Mesenchymal stem cell (in vitro differentiated cells and primary cell): Measurements from ENCODE around the gene ADD1.

ENCODE experiments used
- DNase-seq: peaks from one replicate; pipeline ENCODE4 v3.0.0-alpha.2; 2013
- H2AFZ ChIP-seq: one replicate; pipeline ENCODE4 v1.6.1; 2013; ENCODE audit warnings: low read depth, mild to moderate bottlenecking, control low read depth, inconsistent platforms, low read length, moderate library complexity
- H2AK5ac ChIP-seq: 2 replicates; pipeline ENCODE4 v1.6.1; 2013; ENCODE audit warnings: low read length, moderate library complexity, mild to moderate bottlenecking, inconsistent platforms; ENCODE audit not compliant: severe bottlenecking
- H2BK120ac ChIP-seq: one replicate; pipeline ENCODE4 v1.6.1; 2013; ENCODE audit warnings: low read depth, mild to moderate bottlenecking, inconsistent platforms, low read length, moderate library complexity
- H2BK12ac ChIP-seq, 2 experiments: one replicate each; pipeline ENCODE4 v1.6.1; 2013; ENCODE audit warnings: inconsistent platforms in 2 of 2, low read length in 2 of 2, mild to moderate bottlenecking in 2 of 2, moderate library complexity in 2 of 2, control low read depth in 1 of 2
- H2BK15ac ChIP-seq: one replicate; pipeline ENCODE4 v1.6.1; 2013; ENCODE audit warnings: mild to moderate bottlenecking, low read depth, inconsistent platforms; ENCODE audit not compliant: poor library complexity, severe bottlenecking
- H2BK5ac ChIP-seq: 2 replicates; pipeline ENCODE4 v1.6.1; 2013; ENCODE audit warnings: low read depth, mild to moderate bottlenecking, low read length, control low read depth, inconsistent platforms; ENCODE audit not compliant: poor library complexity, severe bottlenecking
- H3K14ac ChIP-seq, 2 experiments: one replicate each; pipeline ENCODE4 v1.6.1; 2013; ENCODE audit warnings: inconsistent platforms in 2 of 2, low read length in 2 of 2, control low read depth in 1 of 2, mild to moderate bottlenecking in 1 of 2, moderate library complexity in 1 of 2
- H3K18ac ChIP-seq, 2 experiments: one replicate each; pipeline ENCODE4 v1.6.1; 2013; ENCODE audit warnings: inconsistent platforms in 2 of 2, low read length in 2 of 2, control low read depth in 1 of 2, low read depth in 1 of 2, mild to moderate bottlenecking in 1 of 2
- H3K23ac ChIP-seq, 2 experiments: one replicate each; pipeline ENCODE4 v1.6.1; 2013; ENCODE audit warnings: inconsistent platforms in 2 of 2, low read length in 2 of 2, mild to moderate bottlenecking in 2 of 2, moderate library complexity in 2 of 2, control low read depth in 1 of 2
- H3K27ac ChIP-seq: 2 replicates; pipeline ENCODE4 v1.5.1; 2013; ENCODE audit warnings: mild to moderate bottlenecking, moderate library complexity, low read length, control low read depth, inconsistent platforms; ENCODE audit not compliant: poor library complexity, severe bottlenecking
- H3K27me3 ChIP-seq, 2 experiments: 2 replicates each; pipeline versions ENCODE4 v1.6.1 to v1.7.0; 2013; ENCODE audit warnings: low read length in 2 of 2, mild to moderate bottlenecking in 2 of 2, moderate library complexity in 2 of 2, control low read depth in 1 of 2, inconsistent platforms in 1 of 2; ENCODE audit not compliant: control insufficient read depth in 1 of 2, insufficient read depth in 1 of 2
- H3K36me3 ChIP-seq, 2 experiments: 2 replicates each; pipeline versions ENCODE4 v1.6.1 to v1.7.0; 2013; ENCODE audit warnings: low read length in 2 of 2, control low read depth in 1 of 2, inconsistent platforms in 1 of 2, low read depth in 1 of 2, mild to moderate bottlenecking in 1 of 2; ENCODE audit not compliant: insufficient read depth in 2 of 2, control insufficient read depth in 1 of 2
- H3K4ac ChIP-seq, 2 experiments: one replicate each; pipeline ENCODE4 v1.6.1; 2013; ENCODE audit warnings: inconsistent platforms in 2 of 2, low read length in 2 of 2, mild to moderate bottlenecking in 2 of 2, moderate library complexity in 2 of 2, control low read depth in 1 of 2, low read depth in 1 of 2
- H3K4me1 ChIP-seq: 2 replicates; pipeline ENCODE4 v1.6.1; 2013; ENCODE audit warnings: low read depth, low read length, control low read depth; ENCODE audit not compliant: control insufficient read depth, insufficient read depth
- H3K4me2 ChIP-seq: 2 replicates; pipeline ENCODE4 v1.6.1; 2013; ENCODE audit warnings: low read length, mild to moderate bottlenecking, inconsistent platforms; ENCODE audit not compliant: poor library complexity, severe bottlenecking
- H3K4me3 ChIP-seq, 2 experiments: 2 replicates each; pipeline versions ENCODE4 v1.5.1 to v1.7.0; 2013; ENCODE audit warnings: low read length in 2 of 2, mild to moderate bottlenecking in 2 of 2, control low read depth in 1 of 2, low read depth in 1 of 2; ENCODE audit not compliant: insufficient read depth in 1 of 2
- H3K79me1 ChIP-seq: replicated peaks from 2 replicates; pipeline ENCODE4 v1.6.1; 2013; ENCODE audit warnings: mild to moderate bottlenecking, control low read depth, low read length, inconsistent platforms; ENCODE audit not compliant: poor library complexity, severe bottlenecking
- H3K9ac ChIP-seq: 2 replicates; pipeline ENCODE4 v1.7.0; 2013; ENCODE audit warnings: mild to moderate bottlenecking, low read length, moderate library complexity
- H3K9me3 ChIP-seq: 2 replicates; pipeline ENCODE4 v1.7.0; 2013; ENCODE audit warnings: mild to moderate bottlenecking, low read length; ENCODE audit not compliant: control insufficient read depth
- H4K8ac ChIP-seq: one replicate; pipeline ENCODE4 v1.6.1; 2013; ENCODE audit warnings: inconsistent platforms, mild to moderate bottlenecking, low read length, moderate library complexity
- H4K91ac ChIP-seq: one replicate; pipeline ENCODE4 v1.6.1; 2013; ENCODE audit warnings: mild to moderate bottlenecking, low read length, inconsistent platforms
- WGBS: methylation state at CpG from one replicate; pipeline ENCODE4 v1.1.7; 2013; ENCODE audit warnings: mixed read lengths; 5-methylcytosine and 5-hydroxymethylcytosine counted together

The ADD1 gene

DNA sequence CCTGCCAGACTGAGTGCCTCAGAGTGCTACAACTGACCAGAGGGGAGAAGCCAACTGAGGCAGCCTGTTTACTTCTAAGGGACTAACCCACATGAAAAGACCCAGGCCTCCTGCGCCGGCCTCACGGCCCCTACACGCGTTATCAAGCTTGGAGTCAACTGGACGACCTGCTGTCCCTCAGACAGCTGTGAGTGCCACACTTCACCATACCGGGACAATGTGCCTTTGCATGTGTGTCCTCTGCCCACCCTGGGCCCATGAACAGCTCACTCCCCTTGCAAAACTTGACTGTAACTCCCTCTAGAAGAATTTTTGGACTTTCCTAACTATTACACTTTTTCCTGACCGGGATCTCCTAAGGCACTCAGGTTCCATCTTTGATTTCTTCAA lies 117.8 kb downstream of the ADD1 start:
- no peak overlapping the region for H3K18ac ChIP-seq
- H3K36me3 ChIP-seq = peaks cover 9 to 26% of the 10 kb centered on the region in 2 experiments
- peak overlapping the region; percentile 94 for H3K4me2 ChIP-seq
- no peak for DNase-seq
- WGBS = 75% methylated on average over 8 of the region's 8 CpGs
- peak overlapping the region; percentile 97 for H3K9ac ChIP-seq
- peak overlapping the region in 1 of 2 experiments; percentile 32 for H3K4ac ChIP-seq
- H2BK5ac ChIP-seq = no peak overlapping the region
- H3K4me1 ChIP-seq = peaks cover 18% of the 10 kb centered on the region
- H2BK15ac ChIP-seq = no peak overlapping the region
- peak overlapping the region; percentile 69 for H4K8ac ChIP-seq
- H3K79me1 ChIP-seq = peaks cover 12% of the 10 kb centered on the region
- no peaks in the 10 kb centered on the region for H3K27me3 ChIP-seq
- no peak overlapping the region for H3K27ac ChIP-seq
- H2AK5ac ChIP-seq = no peak overlapping the region
- H3K4me3 ChIP-seq = peak overlapping the region in 1 of 2 experiments; percentile 91
- no peak overlapping the region for H3K14ac ChIP-seq
- no peak overlapping the region for H2BK120ac ChIP-seq
- no peak overlapping the region for H3K23ac ChIP-seq
- no peaks in the 10 kb centered on the region for H3K9me3 ChIP-seq
- no peak overlapping the region for H2BK12ac ChIP-seq
- no peak overlapping the region for H2AFZ ChIP-seq
- peak overlapping the region; percentile 56 for H4K91ac ChIP-seq

DNA sequence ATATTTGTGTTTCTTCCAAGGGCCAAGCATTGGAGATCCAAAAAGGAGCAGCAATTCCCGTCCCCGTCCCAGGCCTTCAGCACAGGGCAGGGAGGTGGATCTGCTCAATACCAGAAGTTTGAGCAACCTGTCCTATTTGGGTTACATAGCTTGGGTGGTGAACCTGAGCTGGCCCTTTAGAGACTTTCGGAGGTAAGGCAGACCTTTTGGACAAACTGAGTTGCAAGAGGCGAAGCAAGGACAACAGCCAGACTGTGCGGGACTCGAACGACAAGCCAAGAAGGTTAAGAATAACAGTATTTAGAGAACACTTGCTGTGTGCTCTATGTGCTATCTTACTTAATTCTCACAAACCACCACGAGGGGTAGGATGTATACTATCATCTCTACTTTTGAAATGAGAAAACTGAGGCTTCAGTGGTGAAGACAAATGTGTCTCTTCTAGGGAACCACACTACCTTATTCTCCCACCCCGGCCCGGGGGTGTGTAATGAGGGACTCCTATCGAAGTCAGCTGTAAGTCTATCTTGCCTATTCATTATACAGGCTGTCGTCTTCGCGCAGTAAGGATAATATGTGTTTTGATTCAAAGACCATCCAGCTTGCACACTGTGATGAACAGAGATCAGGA lies 118.3 kb downstream of the ADD1 start:
- H3K4me1 ChIP-seq = peaks cover 18% of the 10 kb centered on the region
- no peak overlapping the region for H2BK5ac ChIP-seq
- H3K14ac ChIP-seq = no peak overlapping the region
- no peak overlapping the region for H2BK15ac ChIP-seq
- H3K18ac ChIP-seq = no peak overlapping the region
- peak overlapping the region; percentile 97 for H3K9ac ChIP-seq
- no peak overlapping the region for H3K4ac ChIP-seq
- no peak overlapping the region for H3K23ac ChIP-seq
- no peak overlapping the region for H2BK120ac ChIP-seq
- H2AFZ ChIP-seq = no peak overlapping the region
- H4K91ac ChIP-seq = no peak overlapping the region
- 76% methylated on average over 7 of the region's 14 CpGs for WGBS
- peaks cover 12% of the 10 kb centered on the region for H3K79me1 ChIP-seq
- H4K8ac ChIP-seq = no peak overlapping the region
- H3K36me3 ChIP-seq = peaks cover 8 to 21% of the 10 kb centered on the region in 2 experiments
- DNase-seq = peak; percentile 45
- H3K9me3 ChIP-seq = no peaks in the 10 kb centered on the region
- H2AK5ac ChIP-seq = no peak overlapping the region
- H3K4me3 ChIP-seq = peak overlapping the region in 1 of 2 experiments; percentile 91
- peak overlapping the region; percentile 94 for H3K4me2 ChIP-seq
- H3K27me3 ChIP-seq = no peaks in the 10 kb centered on the region
- no peak overlapping the region for H3K27ac ChIP-seq
- no peak overlapping the region for H2BK12ac ChIP-seq

DNA sequence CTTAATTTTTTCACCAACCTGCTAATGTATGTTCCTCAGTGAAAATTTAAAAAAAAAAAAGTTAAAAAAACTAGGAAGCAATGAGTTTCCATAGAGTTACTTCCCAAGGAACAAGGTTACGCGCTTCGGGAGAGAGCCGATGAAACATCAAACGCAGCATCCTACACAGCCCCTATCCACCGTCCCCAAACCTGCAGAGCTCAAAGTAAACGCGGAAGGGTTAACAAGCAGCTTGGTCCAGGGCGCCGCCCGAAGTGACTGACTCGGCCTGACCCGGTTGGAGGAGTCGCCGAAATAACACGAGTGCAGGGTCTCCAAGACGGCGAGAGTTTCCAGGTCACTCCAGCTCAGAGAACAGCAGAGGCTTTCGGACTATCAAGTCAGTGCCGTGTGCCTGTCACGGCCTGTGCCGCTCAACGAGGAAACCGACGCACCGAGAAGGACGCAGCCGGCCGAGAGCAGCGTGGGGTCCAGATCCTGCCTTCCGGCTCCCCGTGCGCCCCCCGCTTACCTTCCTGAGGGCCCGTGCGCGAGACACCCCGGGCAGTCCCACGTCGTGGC lies 119.0 kb downstream of the ADD1 start:
- Histone ChIP-seq H3K36me3 (peaks cover 3 to 16% of the 10 kb centered on the region in 2 experiments), H2BK120ac (no peak overlapping the region), H4K91ac (peak overlapping the region; percentile 77), H3K18ac (peak overlapping the region; percentile 85 to 97), H3K9ac (peak overlapping the region; percentile 97), H2BK15ac (peak overlapping the region; percentile 85), H4K8ac (peak overlapping the region; percentile 96), H2AFZ (peak overlapping the region; percentile 92), H3K9me3 (no peaks in the 10 kb centered on the region), H2BK12ac (peak overlapping the region in 1 of 2 experiments; percentile 29), H3K14ac (peak overlapping the region; percentile 29 to 98), H3K4me1 (peaks cover 18% of the 10 kb centered on the region), H2BK5ac (peak overlapping the region; percentile 84), H3K4me3 (peak overlapping the region; percentile 87 to 91), H2AK5ac (no peak overlapping the region), H3K79me1 (peaks cover 7% of the 10 kb centered on the region), H3K4ac (peak overlapping the region; percentile 65 to 86), H3K23ac (peak overlapping the region in 1 of 2 experiments; percentile 79), H3K27ac (peak overlapping the region; percentile 75), H3K4me2 (peak overlapping the region; percentile 94), H3K27me3 (no peaks in the 10 kb centered on the region)
- under 1% methylated on average over 40 of the region's 40 CpGs for WGBS
- DNase-seq = peak; percentile 78

DNA sequence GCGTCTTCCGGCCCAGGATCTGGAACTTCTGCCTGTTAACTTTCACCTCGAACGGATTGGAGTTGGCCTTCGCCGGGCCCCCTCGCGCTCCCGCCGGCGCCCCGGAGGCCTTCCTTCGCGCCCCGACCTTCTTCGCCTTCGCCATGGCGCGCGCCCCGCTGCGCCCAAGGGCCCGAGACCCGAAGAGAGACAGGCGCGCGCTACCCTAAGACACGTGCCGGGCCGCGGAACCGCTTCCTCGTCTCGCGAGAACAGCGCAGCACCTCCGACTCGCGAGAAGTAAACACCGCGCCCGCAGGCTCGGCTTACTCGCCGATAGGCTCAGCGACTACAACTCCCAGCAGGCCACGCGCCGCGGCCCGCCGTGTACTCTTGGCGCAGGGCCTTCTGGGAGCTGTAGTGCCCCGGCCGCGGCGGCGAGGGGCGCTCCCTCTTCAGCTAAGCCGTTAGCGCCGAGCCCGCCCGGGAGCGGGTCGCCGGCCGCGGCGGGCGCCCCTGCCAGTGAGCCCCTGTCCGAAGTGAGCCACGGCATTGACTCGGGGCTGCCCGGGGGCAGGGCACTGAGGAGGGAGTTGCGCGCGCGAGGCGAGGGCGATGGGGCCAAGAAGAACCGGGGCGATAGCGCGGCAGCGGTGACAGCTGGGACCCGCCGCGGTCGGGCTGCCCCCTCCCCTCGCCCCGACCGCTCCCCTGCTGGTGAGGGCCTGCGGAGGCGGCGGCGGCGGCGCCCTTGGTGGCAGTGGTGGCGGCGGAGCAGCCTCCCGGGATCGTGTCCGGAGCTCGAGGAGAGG lies 119.7 kb downstream of the ADD1 start, which contains the start of the genes GRK4 and NOP14:
Gene GRK4, plus strand, starts transcription at position 397 of the 791 bp plus-strand sequence. CDS start 500 bp downstream, outside the sequence.
Gene NOP14, minus strand, starts transcription at position 232 of the 791 bp plus-strand sequence. Its CDS starts 87 bp downstream, at position 145.
- peak within 1 kb of the TSS in 1 of 2 experiments; percentile 83 for H2BK12ac ChIP-seq
- H2BK120ac ChIP-seq = no peak within 1 kb of the TSS
- H3K4me1 ChIP-seq = peaks cover 14% of the 10 kb centered on the region
- peak within 1 kb of the TSS; percentile 88 to 91 for H3K4me3 ChIP-seq
- H3K27ac ChIP-seq = peak within 1 kb of the TSS; percentile 75
- H3K9ac ChIP-seq = peak within 1 kb of the TSS; percentile 97
- peak within 1 kb of the TSS; percentile 77 for H4K91ac ChIP-seq
- peak within 1 kb of the TSS in 1 of 2 experiments; percentile 79 for H3K23ac ChIP-seq
- peak within 1 kb of the TSS; percentile 65 to 86 for H3K4ac ChIP-seq
- H3K9me3 ChIP-seq = no peaks in the 10 kb centered on the region
- H3K14ac ChIP-seq = peak within 1 kb of the TSS; percentile 29 to 98
- H3K36me3 ChIP-seq = peaks cover 3 to 9% of the 10 kb centered on the region in 2 experiments
- H3K18ac ChIP-seq = peak within 1 kb of the TSS; percentile 85 to 97
- peak within 1 kb of the TSS; percentile 96 for H4K8ac ChIP-seq
- peak; percentile 98 for DNase-seq
- H2BK5ac ChIP-seq = peak within 1 kb of the TSS; percentile 84
- H2AK5ac ChIP-seq = no peak within 1 kb of the TSS
- H3K27me3 ChIP-seq = no peaks in the 10 kb centered on the region
- peak within 1 kb of the TSS; percentile 85 for H2BK15ac ChIP-seq
- peak within 1 kb of the TSS; percentile 99 for H2AFZ ChIP-seq
- under 1% methylated on average over 82 of the region's 105 CpGs for WGBS
- peaks cover 5% of the 10 kb centered on the region for H3K79me1 ChIP-seq
- peak within 1 kb of the TSS; percentile 94 for H3K4me2 ChIP-seq
